HG03159 (cell line): ENCODE data around the gene MAP3K20.
"Not testable (repeated sequence)": the region's sequence is repeated elsewhere in the genome, so short reads cannot be mapped to it uniquely, and the experiment has no call there.

Source experiments
- ATAC-seq: cut with Tn5 transposase; IDR thresholded peaks from one replicate; pipeline ENCODE4 v1.9.1; 2021; ENCODE audit warnings: mild to moderate bottlenecking, moderate library complexity; ENCODE audit not compliant: unreplicated experiment

Gene MAP3K20

DNA sequence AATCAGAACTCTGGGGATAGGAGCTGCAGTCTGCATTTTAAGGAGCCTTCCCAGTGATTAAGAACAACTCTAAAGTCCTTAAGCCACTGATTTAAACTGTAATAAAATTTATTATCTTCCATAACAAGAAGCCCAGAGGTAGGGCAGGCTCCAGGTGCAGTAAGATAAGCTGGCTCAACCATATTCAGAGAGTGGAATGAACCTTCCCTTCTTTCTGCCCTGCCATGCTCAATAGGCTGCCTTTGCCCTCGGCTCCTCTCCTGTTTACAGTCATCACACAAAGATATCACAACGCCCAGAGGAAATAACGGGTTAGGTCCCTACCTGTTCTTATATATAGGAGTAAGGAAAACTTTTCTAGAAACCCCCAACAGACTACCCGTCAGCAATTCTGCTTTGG lies 188.5 kb downstream of the MAP3K20 start:
- ATAC-seq: no peak

GRCh38 chr2:173264603-173265366 lies 189.1 kb downstream of the MAP3K20 start:
- ATAC-seq: peak; percentile 100

- no peak for ATAC-seq
Observed at GRCh38 chr2:173271135-173271534, 195.5 kb downstream of the MAP3K20 start.

DNA sequence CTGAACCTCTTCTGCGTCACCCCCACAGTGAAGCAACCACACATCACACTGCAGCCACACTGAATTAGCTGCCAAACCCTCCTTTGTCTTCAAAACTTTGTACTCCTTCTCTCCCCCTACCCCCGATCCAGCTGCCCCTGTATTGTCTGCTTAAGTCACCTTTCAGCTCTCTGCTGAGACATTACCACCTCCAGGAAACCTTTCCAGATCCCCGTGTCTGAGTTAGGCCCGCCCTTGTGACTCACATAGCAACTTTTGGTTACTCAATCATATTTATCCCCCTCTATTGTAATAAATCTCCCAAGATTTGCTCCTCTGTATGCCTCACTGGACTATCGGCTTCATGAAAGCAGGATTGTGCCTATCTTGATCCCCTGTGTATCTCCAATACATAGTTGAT lies 196.2 kb downstream of the MAP3K20 start:
- ATAC-seq: no peak

- ATAC-seq: no peak
Observed at GRCh38 chr2:173272849-173273248, 197.2 kb downstream of the MAP3K20 start.

- no peak for ATAC-seq
Observed at GRCh38 chr2:173278794-173279526, 203.3 kb downstream of the MAP3K20 start.

GRCh38 chr2:173279527-173279868 lies 203.9 kb downstream of the MAP3K20 start:
- no peak for ATAC-seq

DNA sequence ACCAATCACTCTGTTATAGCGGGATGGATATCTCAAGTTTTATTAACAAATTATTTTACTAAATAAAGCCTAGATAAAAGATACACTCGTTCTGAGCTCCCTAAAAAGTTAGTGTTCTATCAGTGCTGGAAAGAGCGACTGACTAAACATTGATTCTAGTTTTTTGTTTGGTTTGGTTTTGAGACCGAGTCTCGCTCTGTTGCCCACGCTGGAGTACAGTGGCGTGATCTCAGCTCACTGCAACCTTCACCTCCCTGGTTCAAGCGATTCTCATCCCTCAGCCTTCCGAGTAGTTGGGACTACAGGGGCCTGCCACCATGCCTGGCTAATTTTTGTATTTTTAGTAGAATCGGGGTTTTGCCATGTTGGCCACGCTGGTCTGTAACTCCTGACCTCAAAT lies 205.2 kb downstream of the MAP3K20 start:
- ATAC-seq: no peak

DNA sequence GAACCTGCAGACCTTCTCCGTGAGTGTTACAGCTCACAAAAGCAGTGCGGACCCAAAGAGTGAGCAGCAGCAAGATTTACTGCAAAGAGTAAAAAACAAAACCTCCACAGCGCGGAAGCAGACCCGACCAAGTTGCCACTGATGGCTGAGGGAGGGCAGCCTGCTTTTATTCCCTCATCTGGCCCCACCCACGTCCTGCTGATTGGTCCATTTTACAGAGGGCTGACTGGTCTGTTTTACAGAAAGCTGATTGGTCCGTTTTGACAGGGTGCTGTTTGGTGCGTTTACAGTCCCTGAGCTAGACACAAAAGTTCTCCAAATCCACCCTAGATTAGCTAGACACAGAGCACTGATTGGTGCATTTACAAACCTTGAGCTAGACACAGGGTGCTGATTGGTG lies 206.3 kb downstream of the MAP3K20 start:
- ATAC-seq: not testable (repeated sequence)

GRCh38 chr2:173282795-173283545 lies 207.3 kb downstream of the MAP3K20 start:
- ATAC-seq: no peak

DNA sequence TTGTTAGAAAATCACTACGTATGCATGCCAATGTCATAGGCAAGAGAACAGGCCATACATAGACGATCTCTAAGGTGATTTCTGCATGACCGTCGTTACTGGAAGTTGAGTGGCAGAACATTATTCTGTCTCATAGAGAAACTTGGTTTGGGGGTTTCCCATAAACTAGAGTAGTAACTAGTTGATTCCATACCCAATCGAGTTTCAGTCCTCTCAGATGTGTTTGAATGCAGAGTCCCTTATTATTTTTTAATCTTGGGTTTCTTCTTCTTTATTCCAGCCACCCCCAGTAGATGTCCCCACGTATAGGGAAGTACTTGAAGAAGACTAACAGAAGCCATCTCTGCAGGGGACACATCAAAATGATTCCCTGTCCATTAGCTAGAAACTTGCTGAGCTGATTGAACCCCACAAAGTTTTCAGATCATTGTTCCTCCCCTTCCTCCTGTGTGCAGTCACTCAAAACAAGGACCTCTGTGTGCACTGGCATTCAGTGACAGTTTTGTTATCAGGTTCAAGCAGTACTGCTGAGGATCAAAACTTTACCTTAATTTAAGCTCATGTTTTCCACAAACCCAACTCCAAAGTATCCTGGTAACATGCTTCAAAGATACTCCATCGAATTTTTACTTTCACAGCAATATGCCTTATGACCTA lies 210.6 kb downstream of the MAP3K20 start:
- peak; percentile 86 for ATAC-seq

- ATAC-seq: no peak
Observed at GRCh38 chr2:173287594-173287993, 211.9 kb downstream of the MAP3K20 start.

GRCh38 chr2:173288561-173288960 lies 212.9 kb downstream of the MAP3K20 start:
- ATAC-seq: no peak

DNA sequence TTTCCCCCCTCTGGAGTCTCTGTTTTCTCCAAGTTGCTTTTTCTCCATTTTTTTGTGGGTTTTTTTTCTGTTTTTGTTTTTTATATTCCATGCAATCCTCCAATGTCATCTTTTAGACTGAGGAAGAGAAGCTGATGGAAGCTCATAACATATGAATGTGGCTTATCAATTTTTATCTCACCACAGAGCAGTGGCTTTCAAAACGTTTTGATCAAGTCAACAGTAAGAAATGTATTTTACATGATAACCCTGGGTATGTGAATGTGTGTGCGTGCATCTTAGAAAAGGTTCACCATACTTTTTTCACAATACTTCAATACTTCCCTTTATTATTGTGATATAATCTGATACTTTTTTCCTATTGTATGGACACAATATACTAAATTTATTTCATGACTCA lies 214.4 kb downstream of the MAP3K20 start:
- ATAC-seq: no peak

GRCh38 chr2:173290518-173290917 lies 214.9 kb downstream of the MAP3K20 start:
- no peak for ATAC-seq

- ATAC-seq: no peak
Observed at GRCh38 chr2:173291412-173291811, 215.8 kb downstream of the MAP3K20 start.

- no peak for ATAC-seq
Observed at GRCh38 chr2:173296235-173296634, 220.6 kb downstream of the MAP3K20 start.

GRCh38 chr2:173298536-173299097 lies 223.0 kb downstream of the MAP3K20 start:
- no peak for ATAC-seq

DNA sequence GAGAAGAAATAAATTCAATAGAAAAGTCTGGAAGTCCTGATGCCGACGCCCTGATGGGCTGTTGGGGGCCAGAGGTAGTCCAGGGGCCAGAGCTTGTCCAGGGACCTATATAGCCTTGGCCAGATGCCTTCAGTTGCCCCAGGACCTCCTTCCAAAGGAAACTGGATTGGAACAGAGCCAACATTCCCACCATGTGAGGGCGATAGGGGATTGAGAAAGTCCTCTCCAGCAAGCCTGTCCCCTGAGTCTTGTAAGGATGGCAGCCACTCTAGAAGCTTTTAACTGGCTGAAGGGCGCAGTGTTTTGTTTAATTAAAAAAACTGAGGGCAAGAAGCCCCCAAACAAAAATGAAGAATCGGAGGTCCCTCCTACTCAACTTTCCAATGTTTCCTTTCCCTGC lies 224.1 kb downstream of the MAP3K20 start:
- no peak for ATAC-seq

- no peak for ATAC-seq
Observed at GRCh38 chr2:173300458-173300857, 224.8 kb downstream of the MAP3K20 start.

DNA sequence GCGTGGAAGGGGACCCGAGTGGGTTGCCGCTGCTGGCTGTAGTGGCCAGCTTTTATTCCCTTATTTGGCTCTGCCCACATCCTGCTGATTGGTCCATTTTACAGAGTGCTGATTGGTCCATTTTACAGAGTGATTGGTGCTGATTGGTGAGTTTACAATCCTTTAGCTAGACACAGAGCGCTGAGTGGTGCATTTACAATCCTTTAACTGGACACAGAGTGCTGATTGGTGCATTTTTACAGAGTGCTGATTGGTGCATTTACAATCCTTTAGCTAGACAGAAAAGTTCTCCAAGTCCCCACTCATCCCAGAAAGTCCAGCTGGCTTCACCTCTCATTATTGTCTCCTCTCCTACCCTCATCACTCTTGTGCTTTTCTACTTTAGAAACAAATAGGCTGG lies 225.9 kb downstream of the MAP3K20 start:
- ATAC-seq: not testable (repeated sequence)
